ENCODE measurements around the gene GNAI3. TPM values are rescaled to one million over a fixed set of nuclear protein-coding genes. Genes with fewer than 3 reads are reported as not detected.

Gene GNAI3
- total RNA-seq, 1 donor from 2014 or later: 4.9 TPM

DNA sequence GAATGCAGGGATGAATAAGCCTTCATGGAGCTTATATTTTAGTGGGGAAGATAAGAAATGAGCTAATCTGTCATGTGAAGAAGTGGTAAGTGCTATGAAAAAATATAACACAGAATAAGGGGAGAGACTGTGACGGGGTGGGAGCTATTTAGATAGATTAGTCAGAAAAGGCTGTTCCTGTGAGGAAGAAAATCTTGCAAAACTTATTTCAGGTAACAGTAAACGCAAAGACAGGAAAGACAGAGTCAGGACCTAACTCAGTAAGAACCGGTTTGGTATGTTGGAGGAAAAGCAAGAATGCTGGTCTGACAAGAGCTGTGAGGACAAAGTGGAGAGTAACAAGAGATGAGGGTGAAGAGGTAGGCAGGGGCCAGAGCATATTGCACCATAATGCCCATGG is 22.0 kb downstream of the GNAI3 start:
- Histone ChIP-seq H3K27me3 (no peaks in the 10 kb centered on the region), H3K27ac (no peak overlapping the region), H3K4me1 (peaks cover 75% of the 10 kb centered on the region), H3K4me3 (no peak overlapping the region), H3K9me3 (no peaks in the 10 kb centered on the region), H3K36me3 (peaks cover 0 to 5% of the 10 kb centered on the region in 2 donors)
- peak in 1 of 2 donors; percentile 40 for TF ChIP-seq POLR2AphosphoS5 (IDR thresholded peaks at IDR 0.05; ENCODE audit: insufficient read depth in 1 of 2, low read depth in 1 of 2)
- TF ChIP-seq, protein P1, sequence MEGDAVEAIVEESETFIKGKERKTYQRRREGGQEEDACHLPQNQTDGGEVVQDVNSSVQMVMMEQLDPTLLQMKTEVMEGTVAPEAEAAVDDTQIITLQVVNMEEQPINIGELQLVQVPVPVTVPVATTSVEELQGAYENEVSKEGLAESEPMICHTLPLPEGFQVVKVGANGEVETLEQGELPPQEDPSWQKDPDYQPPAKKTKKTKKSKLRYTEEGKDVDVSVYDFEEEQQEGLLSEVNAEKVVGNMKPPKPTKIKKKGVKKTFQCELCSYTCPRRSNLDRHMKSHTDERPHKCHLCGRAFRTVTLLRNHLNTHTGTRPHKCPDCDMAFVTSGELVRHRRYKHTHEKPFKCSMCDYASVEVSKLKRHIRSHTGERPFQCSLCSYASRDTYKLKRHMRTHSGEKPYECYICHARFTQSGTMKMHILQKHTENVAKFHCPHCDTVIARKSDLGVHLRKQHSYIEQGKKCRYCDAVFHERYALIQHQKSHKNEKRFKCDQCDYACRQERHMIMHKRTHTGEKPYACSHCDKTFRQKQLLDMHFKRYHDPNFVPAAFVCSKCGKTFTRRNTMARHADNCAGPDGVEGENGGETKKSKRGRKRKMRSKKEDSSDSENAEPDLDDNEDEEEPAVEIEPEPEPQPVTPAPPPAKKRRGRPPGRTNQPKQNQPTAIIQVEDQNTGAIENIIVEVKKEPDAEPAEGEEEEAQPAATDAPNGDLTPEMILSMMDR (IDR thresholded peaks at IDR 0.05): no peak
- no peak for TF ChIP-seq POLR2A (IDR thresholded peaks at IDR 0.05)
- intact Hi-C loops (cut with DNase I): no loop called here
- no peak for DNase-seq (ENCODE audit: extremely low spot score in 2 of 2)

DNA sequence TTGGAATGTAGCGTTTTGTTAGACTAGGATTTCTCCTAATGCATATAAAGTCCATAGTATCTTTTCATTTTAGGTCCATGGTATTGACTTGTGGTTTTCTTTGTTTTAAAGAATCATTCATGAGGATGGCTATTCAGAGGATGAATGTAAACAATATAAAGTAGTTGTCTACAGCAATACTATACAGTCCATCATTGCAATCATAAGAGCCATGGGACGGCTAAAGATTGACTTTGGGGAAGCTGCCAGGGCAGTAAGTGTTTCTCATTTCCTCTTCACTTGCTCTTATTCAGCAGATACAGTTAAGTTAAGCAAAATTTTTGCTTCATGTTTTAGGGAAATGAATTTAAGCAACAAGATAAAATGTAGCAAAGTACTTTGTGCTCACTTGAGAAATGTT is 25.4 kb downstream of the GNAI3 start:
- no peak for DNase-seq (ENCODE audit: extremely low spot score in 2 of 2)
- no peak for TF ChIP-seq POLR2A (IDR thresholded peaks at IDR 0.05)
- no peak for TF ChIP-seq POLR2AphosphoS5 (IDR thresholded peaks at IDR 0.05; ENCODE audit: insufficient read depth in 1 of 2, low read depth in 1 of 2)
- TF ChIP-seq, protein P1 (IDR thresholded peaks at IDR 0.05): no peak
- Histone ChIP-seq H3K9me3 (no peaks in the 10 kb centered on the region), H3K27ac (no peak overlapping the region), H3K4me1 (peaks cover 45% of the 10 kb centered on the region), H3K27me3 (no peaks in the 10 kb centered on the region), H3K36me3 (peaks cover 0 to 15% of the 10 kb centered on the region in 2 donors), H3K4me3 (no peak overlapping the region)
- intact Hi-C loops (cut with DNase I): no loop called here

- DNase-seq (ENCODE audit: extremely low spot score in 2 of 2): no peak
- Histone ChIP-seq H3K9me3 (no peaks in the 10 kb centered on the region), H3K27ac (no peak overlapping the region), H3K4me1 (peaks cover 26% of the 10 kb centered on the region), H3K27me3 (no peaks in the 10 kb centered on the region), H3K4me3 (no peak overlapping the region), H3K36me3 (peaks cover 1 to 36% of the 10 kb centered on the region in 2 donors)
- intact Hi-C loops (cut with DNase I): no loop called here
- TF ChIP-seq POLR2AphosphoS5 (IDR thresholded peaks at IDR 0.05; ENCODE audit: insufficient read depth in 1 of 2, low read depth in 1 of 2): no peak
- TF ChIP-seq POLR2A (IDR thresholded peaks at IDR 0.05): no peak
- TF ChIP-seq, protein P1 (IDR thresholded peaks at IDR 0.05): no peak
These were observed 30.6 kb downstream of the GNAI3 start for GRCh38 chr1:109578947-109579443.

DNA sequence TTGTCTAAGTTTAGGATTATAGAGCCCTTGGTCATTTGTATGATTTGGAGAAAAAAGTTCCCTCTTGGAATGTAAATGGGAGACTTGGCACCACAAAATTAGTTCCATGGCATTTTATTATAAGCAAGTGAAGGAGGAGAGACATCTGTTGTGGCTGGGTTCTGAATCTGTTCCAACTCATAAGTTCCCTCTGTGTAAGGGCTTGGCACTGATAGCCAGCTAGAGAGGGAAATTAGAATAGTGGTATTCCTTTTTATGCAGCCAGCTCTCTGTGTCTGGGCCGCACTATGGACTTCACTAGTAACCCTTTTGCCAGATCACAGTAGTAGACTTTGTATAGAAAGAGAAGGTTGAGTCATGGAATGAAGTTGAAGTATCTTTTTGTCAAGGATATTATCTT is 31.1 kb downstream of the GNAI3 start:
- no peaks in the 10 kb centered on the region for H3K9me3 ChIP-seq
- no peak overlapping the region for H3K27ac ChIP-seq
- DNase-seq (ENCODE audit: extremely low spot score in 2 of 2): no peak
- H3K36me3 ChIP-seq: peaks cover 4 to 36% of the 10 kb centered on the region in 2 donors
- intact Hi-C loops (cut with DNase I): no loop called here
- H3K4me3 ChIP-seq: no peak overlapping the region
- H3K27me3 ChIP-seq: no peaks in the 10 kb centered on the region
- TF ChIP-seq, protein P1 (IDR thresholded peaks at IDR 0.05): no peak
- TF ChIP-seq POLR2A (IDR thresholded peaks at IDR 0.05) (no peak), POLR2AphosphoS5 (IDR thresholded peaks at IDR 0.05; ENCODE audit: insufficient read depth in 1 of 2, low read depth in 1 of 2) (no peak)
- peaks cover 21% of the 10 kb centered on the region for H3K4me1 ChIP-seq

GRCh38 chr1:109582021-109582420 is 33.6 kb downstream of the GNAI3 start:
- no peak for DNase-seq (ENCODE audit: extremely low spot score in 2 of 2)
- H3K4me3 ChIP-seq: no peak overlapping the region
- peaks cover 4 to 53% of the 10 kb centered on the region in 2 donors for H3K36me3 ChIP-seq
- TF ChIP-seq, protein P1 (IDR thresholded peaks at IDR 0.05): no peak
- TF ChIP-seq POLR2AphosphoS5 (IDR thresholded peaks at IDR 0.05; ENCODE audit: insufficient read depth in 1 of 2, low read depth in 1 of 2) (no peak), POLR2A (IDR thresholded peaks at IDR 0.05) (no peak)
- H3K27me3 ChIP-seq: no peaks in the 10 kb centered on the region
- no peaks in the 10 kb centered on the region for H3K9me3 ChIP-seq
- intact Hi-C loops (cut with DNase I): no loop called here
- H3K27ac ChIP-seq: no peak overlapping the region
- peaks cover 18% of the 10 kb centered on the region for H3K4me1 ChIP-seq

Measured in vagina (tissue), 2 donors.